DMS 273 treated with DMSO at 0.1 percent for 48 hours (cell line): ENCODE measurements around the gene CDK14.

Source experiments
- DNase-seq: peaks from one replicate; lab custom pipeline; 2025; lab: John Stamatoyannopoulos, UW

Gene CDK14

DNA sequence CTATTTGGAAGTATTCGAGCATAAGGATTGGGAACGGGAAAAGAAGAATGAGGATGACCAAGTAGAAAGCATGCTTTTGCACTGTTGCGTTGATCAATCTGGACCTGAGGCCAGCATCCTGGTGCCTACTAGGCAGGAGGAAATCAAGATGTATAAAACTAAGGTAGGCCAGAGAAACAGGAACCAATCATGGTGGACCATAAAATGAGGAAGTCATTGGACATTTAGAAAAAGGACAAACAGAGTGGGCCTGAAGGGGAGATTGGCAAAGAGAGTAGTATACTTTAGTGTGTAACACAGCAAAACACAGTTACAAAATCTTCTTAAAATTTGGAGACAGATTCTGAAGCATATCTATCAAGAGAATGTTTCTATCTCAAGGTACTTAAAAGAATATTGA, 497.1 kb downstream of the CDK14 start:
- DNase-seq, result no peak

DNA sequence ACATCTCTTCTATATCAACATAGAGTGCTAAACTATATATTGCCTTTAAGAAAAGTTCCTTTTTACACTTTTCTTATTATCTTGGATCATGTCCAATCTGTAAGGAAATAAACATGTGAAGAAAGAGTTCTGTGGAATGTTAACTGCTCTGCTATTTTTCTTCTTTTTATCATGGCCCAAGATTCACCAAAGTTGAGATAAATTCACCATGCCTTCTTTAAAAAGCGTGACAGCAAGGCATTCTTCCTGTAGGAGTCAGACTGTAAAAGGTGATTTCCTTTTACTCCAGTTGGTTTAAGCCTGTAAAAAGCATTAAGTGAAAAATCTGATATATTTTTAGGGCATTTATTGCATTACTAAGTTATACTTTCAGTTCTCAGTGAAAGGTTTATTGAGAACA, 502.4 kb downstream of the CDK14 start:
- DNase-seq, result no peak

DNA sequence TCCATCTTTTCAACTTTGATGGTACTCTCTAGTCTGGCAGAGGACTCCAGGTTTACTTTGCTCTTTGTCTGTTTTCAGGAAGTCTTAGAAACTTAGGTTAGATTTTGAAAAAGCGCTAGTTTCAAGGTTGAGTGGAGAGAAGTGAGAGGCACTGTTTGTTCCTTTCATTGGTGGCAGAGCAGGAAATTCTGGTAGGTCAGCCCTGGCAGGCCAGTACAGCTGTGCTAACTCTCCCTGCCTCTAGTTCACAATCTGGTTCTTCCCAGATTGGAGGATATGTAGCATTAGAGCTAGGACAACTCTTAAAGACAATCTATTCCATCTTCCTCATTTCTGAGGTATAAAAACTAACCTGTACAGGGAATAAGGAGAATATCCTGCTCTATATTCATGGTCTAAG, 507.2 kb downstream of the CDK14 start:
- DNase-seq, result no peak

DNA sequence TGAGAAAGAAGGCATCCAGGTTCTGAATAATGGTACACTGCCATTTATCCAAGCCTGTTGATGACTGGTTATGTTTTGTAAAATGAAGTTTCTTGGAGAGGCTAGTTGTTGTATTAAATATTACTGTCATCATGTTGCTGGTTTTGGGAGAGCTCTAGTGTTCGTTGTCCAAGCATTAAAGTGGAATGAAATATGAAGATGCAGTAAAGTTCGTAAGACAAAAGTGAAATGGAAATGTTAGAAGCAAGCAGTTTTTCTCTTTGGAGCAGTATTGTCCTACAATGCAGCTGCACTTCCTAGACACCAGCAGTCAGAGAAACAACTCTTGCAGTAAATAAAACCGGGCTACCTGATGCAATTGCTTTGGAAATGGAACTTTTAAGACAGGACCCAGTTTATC, 511.3 kb downstream of the CDK14 start:
- no peak for DNase-seq

DNA sequence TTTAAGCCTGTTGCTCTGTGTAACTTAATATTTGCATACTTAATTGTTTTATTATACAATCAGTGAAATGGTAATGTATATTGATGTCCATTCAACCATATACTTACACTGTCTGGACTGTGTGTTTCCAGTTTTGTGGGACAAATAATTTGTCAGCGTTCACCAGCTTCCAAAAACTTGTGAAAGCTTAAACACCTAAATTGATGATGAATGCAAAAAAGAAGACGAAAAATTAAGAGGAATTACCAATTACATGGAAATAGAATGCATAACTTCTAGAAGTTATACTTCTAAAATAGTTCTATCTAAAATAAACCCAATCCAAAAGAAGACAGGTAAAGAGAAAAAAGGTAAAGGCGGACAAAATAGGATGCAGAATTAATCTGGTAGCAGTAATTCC, 513.1 kb downstream of the CDK14 start:
- DNase-seq, result no peak

DNA sequence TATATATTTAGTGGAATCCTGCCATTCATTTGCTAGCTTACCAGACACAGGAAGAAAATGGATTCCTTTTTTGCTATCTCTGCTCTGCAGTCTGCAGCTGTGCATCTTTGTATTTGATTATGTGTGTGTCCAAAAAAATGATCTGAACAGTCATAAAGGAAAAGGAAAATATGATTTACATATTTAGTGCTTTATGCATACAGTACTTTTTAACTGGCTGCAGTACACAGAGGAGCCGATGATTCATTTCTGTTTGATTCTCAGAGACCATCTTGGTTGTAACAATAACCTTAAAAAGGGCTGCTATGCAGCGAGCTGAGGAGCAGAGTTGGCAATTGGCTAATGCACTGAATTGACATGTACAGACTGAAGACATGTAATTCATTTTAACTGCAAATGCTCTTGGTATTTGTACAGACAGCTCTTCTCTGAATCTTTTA, 516.8 kb downstream of the CDK14 start:
- DNase-seq, result no peak

DNA sequence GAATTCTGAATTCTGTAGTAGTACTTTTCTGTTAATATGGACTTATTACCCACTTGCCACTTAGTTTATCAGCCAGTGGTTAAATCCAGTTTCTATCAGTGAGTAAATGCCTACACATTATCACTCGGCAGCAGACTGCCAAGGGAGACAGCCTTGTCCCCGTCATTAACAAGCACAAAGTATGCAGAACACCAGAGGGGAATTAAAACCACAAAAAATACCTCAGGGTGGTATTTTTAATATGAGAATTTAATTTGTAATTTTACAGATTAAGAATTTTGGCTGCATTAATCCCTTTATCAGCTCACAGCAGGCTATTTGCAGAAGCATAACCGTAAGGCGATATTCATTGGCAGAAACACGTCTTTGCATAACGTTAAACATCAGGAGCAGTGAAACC, 518.1 kb downstream of the CDK14 start:
- no peak for DNase-seq

DNA sequence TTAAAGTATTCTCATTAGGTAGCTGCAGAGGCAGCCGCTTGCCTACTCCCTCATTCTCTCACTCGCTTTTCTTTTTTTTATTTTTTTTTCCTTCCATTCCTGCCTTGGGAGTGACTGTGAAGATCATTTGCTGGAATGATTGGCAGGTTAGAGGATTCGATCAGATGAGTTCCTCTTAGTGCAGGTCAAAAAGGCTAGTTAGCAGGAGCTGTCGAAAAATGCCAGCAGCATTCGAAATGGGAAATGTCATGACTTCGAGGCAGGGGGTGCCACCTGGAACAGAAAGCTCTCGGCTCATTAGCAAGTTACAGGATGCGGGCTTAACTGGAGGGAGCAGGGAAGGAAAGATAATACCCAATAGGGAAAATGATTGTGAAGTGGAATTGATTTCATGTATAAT, 530.6 kb downstream of the CDK14 start:
- no peak for DNase-seq

DNA sequence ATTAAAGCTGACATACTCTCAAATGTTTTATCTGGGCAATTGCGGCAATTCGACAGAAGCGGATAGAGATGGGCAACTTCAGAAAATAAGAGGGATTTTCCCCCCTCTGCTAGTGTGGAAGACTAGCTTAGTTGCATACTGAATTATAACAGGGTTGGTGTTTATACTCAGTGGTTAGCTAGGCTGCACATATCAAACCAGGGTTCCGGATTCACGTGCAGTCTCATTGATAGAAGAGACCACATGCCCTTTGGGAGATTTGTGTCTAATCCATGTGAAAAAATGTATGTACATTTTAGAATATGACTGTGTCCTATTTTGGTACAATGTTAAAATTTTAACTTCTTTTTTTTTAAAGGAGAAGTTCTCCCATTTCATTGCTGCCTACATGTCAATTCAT, 531.2 kb downstream of the CDK14 start:
- DNase-seq, result no peak

DNA sequence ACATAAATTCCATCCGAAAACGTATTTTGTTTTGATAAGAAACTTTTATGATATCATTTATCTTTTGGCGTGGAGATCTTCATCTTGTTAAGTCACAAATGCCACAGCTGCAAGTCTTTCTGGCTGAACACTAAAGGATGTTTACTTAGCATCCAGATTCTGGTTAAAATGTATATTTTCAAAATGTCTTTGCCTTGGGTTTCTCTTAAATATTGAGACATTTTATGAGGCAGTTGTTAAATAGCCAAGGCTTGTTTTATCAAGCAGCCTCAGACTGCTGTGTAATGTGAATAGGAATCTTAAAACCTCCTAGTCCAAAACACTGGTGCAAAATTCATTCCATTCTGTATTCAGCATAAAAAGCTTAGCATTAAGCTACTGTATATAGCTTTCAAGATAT, 531.8 kb downstream of the CDK14 start:
- DNase-seq, result no peak

DNA sequence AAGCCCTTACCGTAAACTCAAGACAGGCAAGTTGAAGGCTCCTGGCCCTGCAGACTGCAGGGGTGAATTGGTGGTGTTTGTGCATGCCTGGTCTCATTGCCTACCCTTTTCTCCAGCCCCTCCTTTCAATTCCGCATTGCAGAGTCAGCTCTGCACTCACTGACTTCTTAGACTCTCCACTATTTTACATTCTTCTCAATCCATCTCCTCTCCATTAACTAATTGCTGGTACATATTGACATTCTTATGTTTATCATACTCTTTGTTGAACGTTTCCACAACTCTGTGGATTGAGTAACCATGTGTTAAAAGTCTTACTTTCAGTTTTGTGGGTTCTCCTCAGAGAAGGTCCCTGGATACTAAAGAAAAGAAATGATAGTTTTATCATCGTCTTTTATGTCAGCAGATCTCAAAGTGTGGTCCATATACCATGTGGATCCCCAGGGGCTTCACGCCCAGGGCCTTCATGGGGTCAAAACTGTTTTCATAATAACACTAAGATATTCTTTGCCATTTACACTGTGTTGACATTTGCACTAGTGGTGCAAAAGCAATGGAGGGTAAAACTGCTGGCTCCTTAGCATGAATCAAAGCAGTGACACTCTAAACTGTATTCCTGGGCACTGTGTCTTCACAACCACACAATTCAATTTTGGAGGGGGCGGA, 532.7 kb downstream of the CDK14 start:
- DNase-seq, result no peak

DNA sequence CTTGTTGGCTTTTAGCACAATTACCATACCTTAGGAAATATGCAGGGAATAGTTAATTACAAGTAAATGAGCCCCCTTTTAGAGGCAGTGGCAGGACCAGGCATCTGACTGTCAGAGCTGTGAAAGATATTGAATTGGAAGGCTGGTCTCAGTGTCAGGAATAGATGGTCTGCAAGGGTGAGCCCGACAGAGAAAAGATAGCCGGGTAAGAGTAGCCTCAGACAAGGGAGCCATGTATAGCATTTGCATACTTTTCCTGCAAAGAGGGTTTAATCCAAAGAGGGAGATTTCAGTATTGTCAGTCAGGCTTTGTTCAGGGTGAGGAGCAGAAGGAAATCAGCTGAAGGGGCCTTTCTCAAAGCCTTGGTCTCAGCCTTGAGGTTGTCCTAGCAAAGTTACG, 539.2 kb downstream of the CDK14 start:
- no peak for DNase-seq

DNA sequence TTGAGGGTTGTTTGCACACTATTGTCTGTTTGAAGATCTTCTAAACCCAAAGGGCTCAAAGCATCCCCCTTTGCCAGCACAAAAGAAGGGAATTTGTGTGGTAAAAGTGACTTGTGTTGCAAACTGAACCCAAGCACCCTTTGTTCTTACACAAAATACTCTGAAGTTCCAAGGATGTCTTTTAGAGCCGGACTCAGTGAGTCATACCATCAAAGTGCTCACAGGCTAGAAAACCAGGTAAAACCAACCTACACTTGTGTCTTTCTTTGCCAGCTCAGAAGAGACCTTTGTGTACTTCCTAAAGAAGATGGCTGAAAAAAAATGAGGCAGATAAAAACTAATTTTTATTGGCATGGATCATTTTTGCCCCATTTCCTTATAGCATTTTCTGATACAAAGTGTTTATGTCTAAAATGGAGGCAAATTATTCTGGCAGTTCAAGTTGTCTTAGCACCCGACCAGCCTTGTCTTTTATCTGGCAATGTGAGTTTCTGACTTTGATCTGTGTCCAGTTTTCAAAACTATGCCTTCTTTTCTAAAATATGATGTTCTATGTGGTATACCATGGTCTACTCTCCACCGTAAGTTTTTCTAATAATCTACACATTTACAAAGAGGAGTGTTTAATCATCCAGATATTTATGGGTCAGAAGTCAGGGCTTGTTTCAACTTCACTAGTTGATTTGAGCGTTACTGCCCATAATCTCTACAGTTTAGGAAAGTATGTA, 539.7 kb downstream of the CDK14 start:
- no peak for DNase-seq

DNA sequence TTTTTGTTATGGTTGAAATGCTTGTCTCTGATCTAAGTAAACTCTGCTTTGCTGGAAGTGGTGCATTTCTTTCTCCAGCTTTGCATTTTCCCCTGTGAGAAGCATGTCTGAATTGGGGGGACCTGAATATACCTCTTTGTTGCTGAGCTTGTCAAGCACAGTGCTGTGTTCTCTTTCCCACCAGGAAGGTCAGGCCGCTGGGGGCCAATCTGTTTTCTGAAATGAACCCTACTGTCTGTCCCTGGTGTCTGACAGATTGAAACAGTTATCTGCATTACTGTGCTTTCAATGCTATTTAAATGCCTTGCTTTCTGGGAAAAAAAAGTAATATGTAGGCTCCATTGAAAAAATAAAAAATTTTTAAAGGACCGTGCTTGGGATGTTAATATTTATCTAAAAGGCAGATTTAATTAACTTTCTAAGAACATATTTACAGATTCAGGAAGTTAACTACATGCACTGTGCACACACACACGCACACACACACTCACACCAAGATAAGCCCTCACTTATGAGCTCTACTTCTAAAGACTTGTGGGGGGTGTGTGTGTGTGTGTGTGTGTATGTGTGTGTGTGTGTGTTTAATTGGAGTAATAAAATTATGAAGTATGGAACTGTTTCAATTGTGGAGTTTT, 541.1 kb downstream of the CDK14 start:
- DNase-seq, result no peak

DNA sequence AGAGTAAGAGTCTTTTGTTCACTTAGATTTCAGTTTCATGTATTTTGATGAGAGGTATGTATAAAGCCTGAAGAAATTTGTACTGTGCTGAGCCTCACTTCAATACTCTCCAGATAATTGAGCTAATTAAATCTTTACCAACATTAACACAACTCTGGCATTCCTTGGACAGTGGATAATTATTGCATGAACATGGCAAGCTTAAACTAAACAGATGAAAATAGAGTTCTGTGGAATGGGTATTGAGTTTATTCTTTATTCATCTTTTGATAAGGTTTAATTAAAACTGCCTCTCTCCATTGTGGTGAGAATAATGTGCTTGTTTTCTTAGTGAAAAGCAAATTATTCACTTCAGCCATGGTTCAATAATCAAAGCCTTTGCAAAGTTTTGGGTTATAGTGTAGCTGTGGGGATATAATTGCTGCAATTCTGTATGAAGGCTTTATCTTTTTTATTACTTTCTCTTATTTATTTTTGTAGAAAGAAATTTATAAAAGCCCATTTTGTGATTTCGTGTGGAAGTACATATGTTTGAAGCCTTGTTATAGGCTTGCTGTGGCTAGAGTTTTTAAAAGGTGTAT, 541.8 kb downstream of the CDK14 start:
- DNase-seq, result no peak

DNA sequence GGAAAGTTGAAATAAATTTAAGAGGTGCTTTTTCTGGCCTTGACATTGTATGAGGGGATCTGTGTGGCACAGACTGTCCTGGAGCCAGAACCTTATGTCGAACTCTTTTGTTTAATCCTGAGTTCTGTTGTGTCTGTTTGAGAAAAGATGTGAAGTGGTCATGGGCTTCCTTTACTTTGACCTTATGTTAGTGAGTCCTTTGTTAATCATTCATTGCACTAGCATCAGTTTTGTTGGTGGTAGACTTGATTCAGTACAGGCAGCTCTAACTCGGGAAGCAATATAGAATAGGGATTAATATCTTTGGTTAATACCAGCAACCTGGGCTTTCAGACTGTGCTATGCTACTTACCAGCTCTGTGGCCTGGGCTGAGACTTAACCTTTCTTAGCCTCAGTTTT, 544.2 kb downstream of the CDK14 start:
- no peak for DNase-seq

DNA sequence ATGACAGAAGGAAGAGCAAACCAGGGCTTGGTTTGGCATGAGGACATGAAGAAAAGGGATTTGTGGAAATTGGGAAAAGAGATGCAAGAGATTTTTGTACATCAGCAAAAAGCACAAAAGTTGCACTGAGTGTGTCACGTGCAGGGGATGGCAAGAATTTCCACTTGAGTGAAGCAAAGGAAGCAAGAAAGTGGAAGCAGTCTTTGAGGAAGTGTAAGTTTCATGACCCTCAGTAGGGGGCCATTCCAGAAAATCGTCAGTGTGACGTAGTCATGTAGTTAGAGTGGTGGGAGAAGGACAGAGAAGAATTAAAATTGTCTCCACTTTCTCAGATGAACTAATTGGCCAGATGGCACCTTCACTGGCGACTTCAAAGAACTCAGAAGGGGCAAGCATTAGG, 544.9 kb downstream of the CDK14 start:
- no peak for DNase-seq

DNA sequence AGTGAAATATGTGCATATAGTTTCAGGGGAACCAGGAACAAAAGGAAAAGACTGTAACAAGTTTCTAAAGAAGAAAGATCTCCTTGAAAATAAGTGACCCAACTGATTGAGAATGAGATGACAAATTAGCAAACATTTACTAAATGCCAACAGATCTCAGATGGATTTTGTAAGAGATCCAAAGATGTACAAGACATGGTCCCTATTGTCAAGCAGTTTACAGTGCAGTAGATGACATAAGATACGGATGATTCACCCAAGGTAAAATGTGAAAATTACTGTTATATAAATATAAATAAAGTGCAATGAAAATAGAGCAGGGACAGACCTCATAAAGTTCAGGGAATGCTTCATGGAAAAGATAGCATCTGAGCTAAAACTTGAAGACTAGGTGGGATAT, 546.6 kb downstream of the CDK14 start:
- DNase-seq, result no peak

DNA sequence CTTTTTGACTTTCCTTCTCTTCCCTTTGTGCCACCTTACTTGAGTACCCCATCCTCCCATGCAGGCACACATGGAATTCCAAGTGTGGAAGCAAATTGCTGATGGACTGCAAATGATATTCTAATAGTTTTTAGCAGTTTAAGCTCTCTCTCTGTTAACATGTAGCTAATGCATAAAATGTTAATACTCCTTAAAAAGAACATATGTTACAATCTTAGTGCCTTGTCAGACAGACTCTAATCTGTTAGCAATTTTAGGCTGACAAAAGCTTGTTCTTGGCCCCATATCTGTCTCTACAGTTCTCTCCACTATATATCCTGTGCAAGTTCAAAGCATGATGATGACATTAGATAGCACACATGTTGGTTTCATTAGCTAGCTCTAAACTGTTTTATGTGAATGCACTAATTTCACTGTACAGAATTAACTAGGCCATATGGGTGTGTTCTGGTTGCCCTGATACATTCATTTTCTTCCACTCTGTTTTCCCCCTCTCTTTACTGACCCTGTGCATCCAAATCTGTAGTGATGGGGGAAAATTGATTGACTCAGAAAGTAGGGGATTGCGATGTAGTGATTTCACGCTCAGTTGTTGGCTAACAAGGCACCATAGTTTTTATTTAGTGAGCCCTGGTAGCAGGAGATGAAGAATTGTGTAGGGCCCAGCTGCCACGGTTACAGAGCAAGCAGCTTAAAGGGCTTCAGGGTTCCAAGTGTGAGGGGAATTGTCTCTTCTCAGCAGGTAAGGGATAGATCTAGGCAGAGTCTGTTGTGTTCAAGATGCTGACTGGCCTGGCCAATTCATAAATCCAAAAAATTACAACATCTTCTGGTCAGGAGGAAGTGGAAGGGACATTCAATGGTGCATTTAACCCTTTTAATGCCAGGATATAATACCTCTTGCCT, 553.5 kb downstream of the CDK14 start:
- DNase-seq, result no peak

DNA sequence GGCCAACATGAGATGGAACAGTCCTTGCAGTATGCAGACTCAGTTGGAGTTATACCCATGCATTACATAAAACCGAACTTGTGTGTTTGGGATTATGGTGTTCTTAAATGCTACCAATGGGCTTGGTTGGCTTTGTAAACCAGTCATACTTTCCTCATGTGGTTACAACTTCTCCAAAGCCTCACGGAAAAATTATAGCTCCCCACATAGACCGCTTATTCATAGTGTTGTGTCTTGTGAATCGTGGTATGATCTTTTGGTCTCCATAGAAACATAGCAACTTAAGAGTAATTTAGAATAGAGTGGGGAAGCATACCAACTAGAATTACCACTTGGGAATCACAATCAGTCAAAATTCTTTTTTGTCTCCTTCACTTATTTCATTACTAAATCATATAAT, 555.8 kb downstream of the CDK14 start:
- DNase-seq, result no peak

DNA sequence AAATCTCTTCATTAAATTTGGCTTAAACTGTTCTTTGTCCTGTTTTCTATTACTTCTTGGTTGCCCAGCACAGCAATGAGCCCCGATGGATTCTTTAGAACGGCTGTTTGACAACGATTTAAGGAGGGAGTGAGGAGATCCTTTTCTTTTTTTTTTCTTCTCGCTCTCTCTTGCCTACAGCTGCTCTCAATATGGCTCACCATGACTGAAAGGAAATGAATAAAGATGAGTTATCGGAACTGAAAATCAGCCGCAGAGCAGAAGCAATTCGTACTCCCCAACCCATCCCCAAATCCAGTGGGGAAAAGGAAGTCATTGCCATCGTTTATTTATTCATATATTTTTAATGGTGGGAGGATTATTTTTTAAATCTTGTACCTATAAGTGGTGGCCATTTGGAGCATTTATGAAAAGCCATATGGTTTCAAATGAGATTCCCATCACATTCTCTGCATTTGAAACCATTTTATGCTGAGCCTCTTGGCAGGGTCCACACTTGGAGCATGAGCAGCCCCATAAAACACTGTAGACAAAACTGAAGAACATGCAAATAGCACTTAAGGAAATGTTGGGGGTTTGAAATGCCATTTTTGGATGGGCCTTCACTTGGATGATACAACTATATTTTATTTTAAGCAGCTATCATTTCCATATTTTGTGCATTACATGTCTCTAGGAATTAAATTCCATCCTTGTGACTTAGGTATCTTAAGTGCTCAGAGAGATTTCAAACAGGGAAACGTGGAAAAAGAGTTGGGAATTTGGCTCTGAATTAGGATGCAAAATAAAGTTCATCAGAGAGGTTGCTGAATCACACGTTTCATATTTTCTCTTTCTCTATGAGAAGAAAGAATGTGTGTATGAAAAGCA, 560.4 kb downstream of the CDK14 start:
- DNase-seq, result no peak
